ACHN (cell line): ENCODE measurements around the gene CD4.

Source experiments
- DNase-seq: peaks from one replicate; pipeline ENCODE4 v3.0.0-alpha.2; 2015
- in situ Hi-C: cut with HindIII; loops from 2 replicates; pipeline ENCODE4 v1.10.0; 2017; ENCODE audit warnings: low sequenced_read_pairs, low pct_ligation_motif_present, low pct_unique_long_range_greater_than_20kb

The CD4 gene

DNA sequence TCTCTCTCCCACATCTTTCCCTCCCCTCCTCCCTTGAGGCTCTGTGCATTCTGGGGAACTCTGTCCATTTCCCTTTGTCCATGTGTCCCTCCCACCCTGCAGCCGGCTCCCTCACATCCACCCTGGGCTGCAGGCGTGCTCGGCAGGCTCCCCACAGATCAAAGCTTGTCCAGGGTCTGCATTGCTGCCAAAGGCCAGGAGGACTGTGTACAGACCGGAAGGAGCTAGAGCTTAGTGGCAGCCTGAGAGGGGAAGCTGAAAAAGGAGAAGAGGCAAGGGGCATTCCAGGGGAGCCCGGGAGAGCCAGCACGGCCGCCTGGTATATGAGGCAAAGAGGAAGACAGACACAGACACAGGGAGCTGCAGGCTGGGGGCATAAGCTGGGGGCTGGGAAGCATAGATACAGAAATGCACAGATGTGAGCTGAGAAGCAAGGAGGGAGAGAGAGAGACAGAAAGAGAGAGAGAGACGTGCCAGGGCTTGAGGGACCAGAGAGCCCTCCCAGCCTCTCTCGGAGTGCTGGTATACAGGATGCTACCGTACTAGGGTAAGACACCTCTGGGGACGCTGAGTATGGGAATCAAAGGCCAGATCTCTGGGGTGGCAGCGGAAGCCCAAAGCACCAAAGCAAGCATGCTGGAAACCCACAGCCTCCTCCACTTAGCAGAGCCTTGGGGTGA, 3.3 kb downstream of the CD4 start:
- in situ Hi-C loops = no loop called here
- DNase-seq = no peak

GRCh38 chr12:6795088-6795487, 5.8 kb downstream of the CD4 start:
- in situ Hi-C loops = no loop called here
- no peak for DNase-seq

GRCh38 chr12:6796576-6796975, 7.2 kb downstream of the CD4 start:
- DNase-seq = no peak
- in situ Hi-C loops = no loop called here

- DNase-seq = no peak
- in situ Hi-C loops = no loop called here
Measured at GRCh38 chr12:6799147-6799546, 9.8 kb downstream of the CD4 start.

- in situ Hi-C loops = no loop called here
Measured at GRCh38 chr12:6807170-6807569, 17.8 kb downstream of the CD4 start.

GRCh38 chr12:6809056-6809455, 19.7 kb downstream of the CD4 start:
- in situ Hi-C loops = no loop called here
- DNase-seq = no peak

More at GRCh38 chr12:6807170-6807569, 17.8 kb downstream of the CD4 start:
- DNase-seq = peak; percentile 40

DNA sequence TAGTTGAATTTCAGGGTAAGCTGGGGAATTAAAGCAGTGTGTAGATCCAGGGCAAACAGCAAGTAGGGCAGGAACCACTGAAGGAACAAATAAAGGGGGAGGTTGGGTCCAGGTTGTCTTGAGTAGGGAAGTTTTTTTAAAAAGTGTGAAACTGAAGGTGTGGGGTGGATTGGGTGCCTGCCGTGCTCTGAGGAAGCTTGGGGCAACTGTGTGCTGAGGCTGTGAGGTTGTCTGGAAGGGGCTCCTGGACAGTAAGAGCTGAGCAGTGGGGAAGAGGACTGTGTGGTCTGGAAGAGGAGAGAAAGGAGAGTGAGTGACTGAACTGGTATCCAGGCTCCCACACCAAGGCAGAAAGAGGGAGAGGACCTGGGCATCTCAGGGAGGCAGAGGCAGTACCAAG, 21.4 kb downstream of the CD4 start:
- no peak for DNase-seq
- in situ Hi-C loops = no loop called here

GRCh38 chr12:6813363-6813762, 24.0 kb downstream of the CD4 start:
- in situ Hi-C loops = no loop called here
- no peak for DNase-seq

GRCh38 chr12:6816598-6816997, 27.3 kb downstream of the CD4 start:
- in situ Hi-C loops = no loop called here

DNA sequence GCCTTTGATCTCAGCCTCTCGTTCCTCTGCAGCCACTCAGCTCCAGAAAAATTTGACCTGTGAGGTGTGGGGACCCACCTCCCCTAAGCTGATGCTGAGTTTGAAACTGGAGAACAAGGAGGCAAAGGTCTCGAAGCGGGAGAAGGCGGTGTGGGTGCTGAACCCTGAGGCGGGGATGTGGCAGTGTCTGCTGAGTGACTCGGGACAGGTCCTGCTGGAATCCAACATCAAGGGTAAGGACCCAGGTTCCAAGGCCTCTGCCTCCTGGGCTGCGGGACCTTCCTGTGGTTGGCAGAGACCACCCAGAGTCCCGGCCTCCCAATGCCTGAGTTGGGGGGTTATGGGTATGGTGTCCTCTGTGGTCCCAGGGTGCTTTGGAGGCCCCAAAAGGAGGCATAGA, 27.8 kb downstream of the CD4 start:
- in situ Hi-C loops = no loop called here
- DNase-seq = no peak

More at GRCh38 chr12:6816598-6816997, 27.3 kb downstream of the CD4 start:
- DNase-seq = no peak

GRCh38 chr12:6817662-6818157, 28.4 kb downstream of the CD4 start:
- in situ Hi-C loops = no loop called here

DNA sequence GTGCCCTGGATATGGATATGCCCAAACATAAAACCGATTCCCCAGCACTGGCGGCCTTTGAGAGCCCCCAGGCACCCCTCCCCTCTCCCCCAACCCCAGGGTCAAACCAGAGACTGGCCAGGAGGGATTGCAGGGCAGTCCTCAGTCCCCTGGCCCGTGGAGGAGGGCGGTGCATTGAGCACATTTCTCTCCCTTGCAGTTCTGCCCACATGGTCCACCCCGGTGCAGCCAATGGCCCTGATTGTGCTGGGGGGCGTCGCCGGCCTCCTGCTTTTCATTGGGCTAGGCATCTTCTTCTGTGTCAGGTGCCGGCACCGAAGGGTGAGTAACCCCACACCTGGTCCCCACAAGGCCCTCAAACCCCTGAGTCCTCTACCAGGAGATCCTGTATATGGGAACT, 28.9 kb downstream of the CD4 start:
- DNase-seq = no peak
- in situ Hi-C loops = no loop called here

More at GRCh38 chr12:6817662-6818157, 28.4 kb downstream of the CD4 start:
- no peak for DNase-seq

DNA sequence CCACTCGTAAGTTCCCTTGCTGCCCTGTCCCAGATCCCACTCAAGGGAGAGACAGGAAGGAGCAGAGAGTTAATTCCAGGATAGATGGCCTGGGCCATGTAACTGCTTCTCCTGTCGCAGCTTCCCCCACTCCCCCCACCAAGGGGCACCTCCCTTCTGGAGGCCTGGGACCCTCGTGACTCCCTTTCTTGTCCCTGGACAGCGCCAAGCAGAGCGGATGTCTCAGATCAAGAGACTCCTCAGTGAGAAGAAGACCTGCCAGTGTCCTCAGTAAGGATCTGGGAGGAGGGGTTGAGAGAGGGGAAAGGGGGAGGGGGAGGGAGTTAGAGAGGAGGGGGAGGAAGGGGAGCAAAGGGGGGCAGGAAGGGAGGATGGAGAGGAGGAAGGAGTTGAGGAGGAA, 29.3 kb downstream of the CD4 start:
- in situ Hi-C loops = no loop called here
- no peak for DNase-seq

DNA sequence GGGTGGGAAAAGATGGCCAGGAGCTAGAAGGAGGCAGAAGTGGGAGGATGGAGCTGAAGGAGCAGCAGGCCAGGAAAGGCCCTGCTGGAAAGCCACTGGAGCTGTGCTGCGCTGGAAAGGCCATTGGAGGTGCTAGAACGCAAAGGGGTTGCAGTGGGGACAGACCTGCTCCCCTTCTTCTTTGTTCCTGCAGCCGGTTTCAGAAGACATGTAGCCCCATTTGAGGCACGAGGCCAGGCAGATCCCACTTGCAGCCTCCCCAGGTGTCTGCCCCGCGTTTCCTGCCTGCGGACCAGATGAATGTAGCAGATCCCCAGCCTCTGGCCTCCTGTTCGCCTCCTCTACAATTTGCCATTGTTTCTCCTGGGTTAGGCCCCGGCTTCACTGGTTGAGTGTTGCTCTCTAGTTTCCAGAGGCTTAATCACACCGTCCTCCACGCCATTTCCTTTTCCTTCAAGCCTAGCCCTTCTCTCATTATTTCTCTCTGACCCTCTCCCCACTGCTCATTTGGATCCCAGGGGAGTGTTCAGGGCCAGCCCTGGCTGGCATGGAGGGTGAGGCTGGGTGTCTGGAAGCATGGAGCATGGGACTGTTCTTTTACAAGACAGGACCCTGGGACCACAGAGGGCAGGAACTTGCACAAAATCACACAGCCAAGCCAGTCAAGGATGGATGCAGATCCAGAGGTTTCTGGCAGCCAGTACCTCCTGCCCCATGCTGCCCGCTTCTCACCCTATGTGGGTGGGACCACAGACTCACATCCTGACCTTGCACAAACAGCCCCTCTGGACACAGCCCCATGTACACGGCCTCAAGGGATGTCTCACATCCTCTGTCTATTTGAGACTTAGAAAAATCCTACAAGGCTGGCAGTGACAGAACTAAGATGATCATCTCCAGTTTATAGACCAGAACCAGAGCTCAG, 30.0 kb downstream of the CD4 start:
- in situ Hi-C loops = no loop called here
- DNase-seq = no peak

DNA sequence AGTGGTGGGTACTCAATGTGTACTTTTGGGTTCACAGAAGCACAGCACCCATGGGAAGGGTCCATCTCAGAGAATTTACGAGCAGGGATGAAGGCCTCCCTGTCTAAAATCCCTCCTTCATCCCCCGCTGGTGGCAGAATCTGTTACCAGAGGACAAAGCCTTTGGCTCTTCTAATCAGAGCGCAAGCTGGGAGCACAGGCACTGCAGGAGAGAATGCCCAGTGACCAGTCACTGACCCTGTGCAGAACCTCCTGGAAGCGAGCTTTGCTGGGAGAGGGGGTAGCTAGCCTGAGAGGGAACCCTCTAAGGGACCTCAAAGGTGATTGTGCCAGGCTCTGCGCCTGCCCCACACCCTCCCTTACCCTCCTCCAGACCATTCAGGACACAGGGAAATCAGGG, 30.8 kb downstream of the CD4 start:
- no peak for DNase-seq
- in situ Hi-C loops = no loop called here

- in situ Hi-C loops = no loop called here
- peak; percentile 68 for DNase-seq
Measured at GRCh38 chr12:6821591-6822425, 32.5 kb downstream of the CD4 start, which contains the start of gene GPR162. Gene GPR162, plus strand, starts transcription at chr12:6821821. Its CDS starts 2,078 bp downstream, at chr12:6823899.

- in situ Hi-C loops = no loop called here
- no peak for DNase-seq
Measured at GRCh38 chr12:6822426-6823135, 33.3 kb downstream of the CD4 start.
